ENCODE data around the gene RAD18.

Gene RAD18

GRCh38 chr3:8987645-8988383, 24.5 kb upstream of the RAD18 start:
- DNase-seq (ENCODE audit: extremely low spot score) = peak; percentile 84
- POLR2A ChIA-PET = interaction anchor here (0.5 to 0.6 kb wide), 2 partner anchors 19 to 411 kb away, joined by 3 to 5 read pairs; no protein-coding TSS in a partner anchor
- CTCF ChIA-PET = interaction anchor here (0.7 to 5.5 kb wide), 44 partner anchors 10 to 344 kb away, joined by 3 to 90 read pairs (median 4); partner anchors contain the start of gene SRGAP3
- TF ChIP-seq, protein P1, sequence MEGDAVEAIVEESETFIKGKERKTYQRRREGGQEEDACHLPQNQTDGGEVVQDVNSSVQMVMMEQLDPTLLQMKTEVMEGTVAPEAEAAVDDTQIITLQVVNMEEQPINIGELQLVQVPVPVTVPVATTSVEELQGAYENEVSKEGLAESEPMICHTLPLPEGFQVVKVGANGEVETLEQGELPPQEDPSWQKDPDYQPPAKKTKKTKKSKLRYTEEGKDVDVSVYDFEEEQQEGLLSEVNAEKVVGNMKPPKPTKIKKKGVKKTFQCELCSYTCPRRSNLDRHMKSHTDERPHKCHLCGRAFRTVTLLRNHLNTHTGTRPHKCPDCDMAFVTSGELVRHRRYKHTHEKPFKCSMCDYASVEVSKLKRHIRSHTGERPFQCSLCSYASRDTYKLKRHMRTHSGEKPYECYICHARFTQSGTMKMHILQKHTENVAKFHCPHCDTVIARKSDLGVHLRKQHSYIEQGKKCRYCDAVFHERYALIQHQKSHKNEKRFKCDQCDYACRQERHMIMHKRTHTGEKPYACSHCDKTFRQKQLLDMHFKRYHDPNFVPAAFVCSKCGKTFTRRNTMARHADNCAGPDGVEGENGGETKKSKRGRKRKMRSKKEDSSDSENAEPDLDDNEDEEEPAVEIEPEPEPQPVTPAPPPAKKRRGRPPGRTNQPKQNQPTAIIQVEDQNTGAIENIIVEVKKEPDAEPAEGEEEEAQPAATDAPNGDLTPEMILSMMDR (IDR thresholded peaks at IDR 0.05; ENCODE audit: control extremely low read depth, extremely low read depth, low read depth, missing control alignments) = peak; percentile 75

- CTCF ChIA-PET = interaction anchor here (1.0 to 5.5 kb wide), 32 partner anchors 11 to 345 kb away, joined by 3 to 90 read pairs (median 6); partner anchors contain the start of gene SRGAP3
- no peak for DNase-seq (ENCODE audit: extremely low spot score)
- TF ChIP-seq, protein P1 (IDR thresholded peaks at IDR 0.05; ENCODE audit: control extremely low read depth, extremely low read depth, low read depth, missing control alignments) = no peak
- POLR2A ChIA-PET = interaction anchor here (0.5 kb wide), 1 partner anchor 411 kb away, joined by 5 read pairs; no protein-coding TSS in a partner anchor
Measured at GRCh38 chr3:8987226-8987625, 24.0 kb upstream of the RAD18 start.

DNA sequence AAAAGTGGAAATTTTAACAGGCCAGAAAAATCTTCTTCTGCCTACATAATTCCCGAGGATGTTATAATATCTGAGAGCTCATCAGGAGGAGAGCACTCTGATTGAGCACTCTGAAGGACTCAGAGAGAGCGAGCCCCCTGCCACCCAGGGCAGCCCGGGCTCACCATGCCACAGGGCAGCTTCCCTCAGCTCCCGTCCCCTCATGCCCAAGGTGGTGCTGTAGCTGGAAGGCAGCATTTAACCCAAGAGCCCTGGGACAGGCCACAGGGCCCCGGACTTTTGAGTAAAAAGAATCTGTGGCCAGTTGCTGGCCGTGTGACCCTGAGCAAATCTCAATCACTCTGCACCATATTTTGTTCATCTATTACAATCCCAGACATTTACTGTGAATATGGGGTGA, 23.5 kb upstream of the RAD18 start:
- DNase-seq (ENCODE audit: extremely low spot score) = no peak
- TF ChIP-seq, protein P1 (IDR thresholded peaks at IDR 0.05; ENCODE audit: control extremely low read depth, extremely low read depth, low read depth, missing control alignments) = no peak
- ChIA-PET POLR2A (interaction anchor here (0.5 to 0.6 kb wide), 2 partner anchors 341 to 412 kb away, joined by 3 to 5 read pairs; no protein-coding TSS in a partner anchor), CTCF (interaction anchor here (1.3 to 5.5 kb wide), 15 partner anchors 11 to 321 kb away, joined by 3 to 90 read pairs (median 7); partner anchors contain the start of gene SRGAP3)

DNA sequence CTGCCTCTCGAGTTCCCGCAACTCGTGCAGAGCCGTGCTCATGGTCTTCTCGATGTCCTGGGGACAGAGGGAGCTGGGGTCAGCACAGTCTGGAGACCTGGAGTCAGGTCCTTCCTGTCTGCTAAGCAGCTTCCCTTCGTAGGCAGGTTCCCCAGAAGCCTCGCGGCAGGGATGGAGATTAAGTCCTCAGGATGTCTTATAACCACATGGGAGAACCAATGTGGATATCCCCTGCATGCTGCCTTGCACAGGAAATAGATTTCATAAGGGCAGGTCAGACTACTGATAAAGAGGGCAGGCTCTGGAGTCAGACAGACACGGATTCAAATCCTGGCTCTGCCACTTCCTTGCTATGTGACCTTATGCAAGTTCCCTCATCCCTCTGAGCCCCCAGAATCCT, 22.6 kb upstream of the RAD18 start:
- ChIA-PET POLR2A (no interaction called here), CTCF (interaction anchor here (1.2 to 5.5 kb wide), 8 partner anchors 10 to 322 kb away, joined by 3 to 90 read pairs (median 16); no protein-coding TSS in a partner anchor)
- TF ChIP-seq, protein P1 (IDR thresholded peaks at IDR 0.05; ENCODE audit: control extremely low read depth, extremely low read depth, low read depth, missing control alignments) = no peak
- DNase-seq (ENCODE audit: extremely low spot score) = no peak

GRCh38 chr3:8985411-8985831, 22.1 kb upstream of the RAD18 start:
- POLR2A ChIA-PET = no interaction called here
- DNase-seq (ENCODE audit: extremely low spot score) = no peak
- TF ChIP-seq, protein P1 (IDR thresholded peaks at IDR 0.05; ENCODE audit: control extremely low read depth, extremely low read depth, low read depth, missing control alignments) = no peak
- CTCF ChIA-PET = interaction anchor here (1.2 to 5.5 kb wide), 4 partner anchors 9 to 318 kb away, joined by 3 to 90 read pairs (median 55); no protein-coding TSS in a partner anchor

DNA sequence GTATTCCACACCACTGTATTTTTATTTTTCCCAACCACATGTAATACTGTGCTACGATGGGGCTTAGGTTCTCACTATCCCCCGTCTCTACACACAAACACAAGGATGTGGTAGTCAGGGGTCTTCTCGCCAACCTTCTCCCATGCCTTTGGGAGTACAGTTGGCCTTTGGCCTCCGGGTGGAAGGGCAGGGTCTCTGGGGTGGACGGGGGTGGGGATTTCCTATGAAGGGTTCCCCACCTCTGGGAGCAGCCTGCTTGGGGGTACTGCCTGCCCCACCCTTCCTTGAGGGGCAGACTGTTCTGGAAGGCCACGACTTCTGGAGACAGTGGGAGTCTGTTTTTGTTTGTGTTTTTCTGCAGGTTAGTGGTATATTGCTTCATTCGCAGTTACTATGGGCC, 21.3 kb upstream of the RAD18 start:
- CTCF ChIA-PET = interaction anchor here (1.0 to 5.5 kb wide), 3 partner anchors 9 to 319 kb away, joined by 3 to 90 read pairs (median 84); no protein-coding TSS in a partner anchor
- DNase-seq (ENCODE audit: extremely low spot score) = no peak
- POLR2A ChIA-PET = no interaction called here
- TF ChIP-seq, protein P1 (IDR thresholded peaks at IDR 0.05; ENCODE audit: control extremely low read depth, extremely low read depth, low read depth, missing control alignments) = no peak
